B cell (primary cell): ENCODE measurements around the gene ZBTB47. TPM values are rescaled to one million over a fixed set of nuclear protein-coding genes. Genes with fewer than 3 reads are reported as not detected.
A peak's percentile ranks its signal among the peaks of the same experiment; 100 is the strongest.

Experiments
- ATAC-seq: fragments of 200-7000 bp; cut with Tn5 transposase; one replicate; pipeline ENCODE4 v1.10.0; 2021; ENCODE audit warnings: low read depth, mild to moderate bottlenecking, moderate number of reproducible peaks, moderate library complexity
- CTCF ChIA-PET: fragments of 350-600 bp; sonication (Branson Sonifier 250); formaldehyde crosslinking; loops from one replicate; lab custom pipeline; 2021; ENCODE audit warnings: antibody characterized with exemption, inconsistent platforms; lab: Charles Lee
- POLR2A ChIA-PET: fragments of 350-600 bp; sonication (Branson Sonifier 250); formaldehyde crosslinking; loops from one replicate; lab custom pipeline; 2021; ENCODE audit warnings: antibody characterized with exemption; lab: Charles Lee
- DNase-seq: peaks from one replicate; pipeline ENCODE4 v3.0.0; 2013
- H2AFZ ChIP-seq: 2 replicates; pipeline ENCODE4 v1.6.1; 2012; ENCODE audit warnings: mild to moderate bottlenecking, low read depth, low read length; ENCODE audit not compliant: insufficient read depth, poor library complexity, severe bottlenecking
- H3K27ac ChIP-seq, 2 donors: 1 replicate in 1 of 2; 2 replicates in 1 of 2; pipeline ENCODE4 v1.5.1; 2012 to 2013; ENCODE audit warnings: low read length in 2 of 2, mild to moderate bottlenecking in 2 of 2, moderate library complexity in 1 of 2
- H3K27me3 ChIP-seq, 4 experiments: fragments of 200-600 bp in 1 of 4; sonication (generic) in 1 of 4; replicated peaks in 1 of 4; 1 replicate in 2 of 4; 2 replicates in 2 of 4; pipeline versions ENCODE4 v1.6.1 to v1.7.0; 2013 to 2016; ENCODE audit warnings: low read length in 3 of 4, mild to moderate bottlenecking in 2 of 4, mixed read lengths in 1 of 4, moderate library complexity in 1 of 4; ENCODE audit not compliant: insufficient read depth in 4 of 4, control insufficient read depth in 3 of 4; ENCODE audit errors: control extremely low read depth in 1 of 4
- H3K36me3 ChIP-seq, 2 experiments: replicated peaks in 1 of 2; 1 replicate in 1 of 2; 2 replicates in 1 of 2; pipeline versions ENCODE4 v1.6.1 to v1.7.1; 2013; ENCODE audit warnings: low read length in 1 of 2; ENCODE audit not compliant: insufficient read depth in 2 of 2, control insufficient read depth in 1 of 2; ENCODE audit errors: control extremely low read depth in 1 of 2, extremely low read depth in 1 of 2
- H3K4me1 ChIP-seq, 2 donors: fragments of 200-600 bp in 1 of 2; sonication (generic) in 1 of 2; 1 replicate in 1 of 2; 2 replicates in 1 of 2; pipeline versions ENCODE4 v1.5.1 to v1.6.1; 2013 to 2017; ENCODE audit warnings: low read length in 2 of 2; ENCODE audit not compliant: control insufficient read depth in 2 of 2, insufficient read depth in 2 of 2
- H3K4me2 ChIP-seq: replicated peaks from 2 replicates; pipeline ENCODE3; 2012; ENCODE audit warnings: mild to moderate bottlenecking, low read depth, low read length; ENCODE audit not compliant: poor library complexity, severe bottlenecking
- H3K4me3 ChIP-seq, 5 experiments: fragments of 200-600 bp in 1 of 5; sonication (generic) in 1 of 5; 1 replicate in 3 of 5; 2 replicates in 2 of 5; pipeline versions ENCODE4 v1.5.1 to v1.7.0; 2011 to 2016; ENCODE audit warnings: low read length in 4 of 5, mild to moderate bottlenecking in 4 of 5, low read depth in 2 of 5, control low read depth in 1 of 5, moderate library complexity in 1 of 5; ENCODE audit not compliant: insufficient read depth in 1 of 5; ENCODE audit errors: control extremely low read depth in 1 of 5, extremely low read depth in 1 of 5
- H3K79me2 ChIP-seq: fragments of 200-600 bp; sonication (generic); one replicate; pipeline ENCODE4 v1.6.0; 2016; ENCODE audit warnings: low read length; ENCODE audit not compliant: control insufficient read depth, insufficient read depth
- H3K9ac ChIP-seq: fragments of 200-600 bp; sonication (generic); 2 replicates; pipeline ENCODE4 v1.6.1; 2017; ENCODE audit warnings: mild to moderate bottlenecking, low read length, moderate library complexity
- H3K9me3 ChIP-seq, 3 donors: one replicate each; pipeline versions ENCODE4 v1.6.1 to v1.7.1; 2013; ENCODE audit warnings: low read length in 2 of 3; ENCODE audit not compliant: control insufficient read depth in 2 of 3, insufficient read depth in 1 of 3; ENCODE audit errors: control extremely low read depth in 1 of 3
- H4K20me1 ChIP-seq: 2 replicates; pipeline ENCODE4 v1.6.0; 2012; ENCODE audit warnings: mild to moderate bottlenecking, low read length; ENCODE audit not compliant: insufficient read depth, control insufficient read depth, poor library complexity, severe bottlenecking
- H3K27ac Mint-ChIP-seq: one replicate; pipeline ENCODE4 v1.8.0; 2021; ENCODE audit warnings: mixed read lengths
- H3K27me3 Mint-ChIP-seq: one replicate; pipeline ENCODE4 v1.8.0; 2021; ENCODE audit warnings: mixed read lengths
- H3K4me1 Mint-ChIP-seq: one replicate; pipeline ENCODE4 v1.8.0; 2021; ENCODE audit warnings: mixed read lengths
- H3K4me3 Mint-ChIP-seq: one replicate; pipeline ENCODE4 v1.8.0; 2021; ENCODE audit warnings: mixed read lengths
- H3K9me3 Mint-ChIP-seq: one replicate; pipeline ENCODE4 v1.8.0; 2022; ENCODE audit warnings: mixed read lengths; ENCODE audit not compliant: insufficient read depth
- CTCF ChIP-seq: fragments of 200-600 bp; IDR thresholded peaks from one replicate; pipeline ENCODE4 v1.8.0; 2022; ENCODE audit warnings: antibody characterized with exemption, mild to moderate bottlenecking
- EZH2 ChIP-seq: IDR thresholded peaks from 2 replicates; pipeline ENCODE4 v1.6.1; 2012; ENCODE audit warnings: borderline replicate concordance, low read depth, mild to moderate bottlenecking, moderate library complexity, low read length; ENCODE audit not compliant: insufficient read depth, poor library complexity, severe bottlenecking
- WGBS: methylation state at CpG from one replicate; pipeline ENCODE4 v1.1.5; 2013; ENCODE audit warnings: missing lambda C conversion rate; ENCODE audit not compliant: insufficient coverage; 5-methylcytosine and 5-hydroxymethylcytosine counted together
- intact Hi-C: fragments of 100-400 bp; cut with micrococcal nuclease; formaldehyde crosslinking; loops from one replicate; pipeline ENCODE4 v1.10.0; 2022
- polyA plus RNA-seq: library from polyadenylated mRNA; depleted of rRNA; stranded (reverse); fragments of >200 nt; gene quantifications from 2 replicates; pipeline ENCODE4 v1.2.3, GENCODE V29; 2012
- total RNA-seq, 2 donors: library from RNA; stranded (reverse); fragments of 120-200 nt in 1 of 2; gene quantifications; 1 replicate in 1 of 2; 2 replicates in 1 of 2; pipeline versions ENCODE4 v1.2.3 to v1.2.4, GENCODE V29; 2013 to 2022

Gene ZBTB47
- total and polyA plus RNA-seq, 2 donors (not counting 1 experiment from before 2014, with no cell fraction given), result 0.34 to 1.6 TPM

DNA sequence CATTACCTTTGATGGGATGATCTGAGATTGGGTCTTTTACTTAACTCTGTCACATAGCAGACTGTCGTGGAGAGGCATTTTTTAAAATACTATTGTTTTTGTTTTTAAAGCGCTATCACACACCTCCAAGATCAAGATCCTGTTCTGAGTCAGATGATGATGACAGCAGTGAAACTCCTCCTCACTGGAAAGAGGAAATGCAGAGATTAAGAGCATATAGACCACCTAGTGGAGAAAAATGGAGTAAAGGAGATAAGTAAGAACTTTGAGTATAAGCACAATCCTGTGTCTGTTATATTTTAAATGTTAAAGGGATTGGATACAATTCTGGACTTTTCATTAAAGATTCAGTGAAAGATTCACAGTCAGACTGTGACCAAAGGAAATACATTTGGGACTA lies 18.4 kb upstream of the ZBTB47 start:
- Mint-ChIP-seq H3K4me1 (no peaks in the 10 kb centered on the region), H3K27me3 (no peaks in the 10 kb centered on the region), H3K9me3 (no peaks in the 10 kb centered on the region), H3K4me3 (no peak overlapping the region), H3K27ac (no peak overlapping the region)
- Histone ChIP-seq H2AFZ (no peak overlapping the region), H3K36me3 (peaks cover 44 to 92% of the 10 kb centered on the region in 2 experiments), H3K9me3 (no peaks in the 10 kb centered on the region), H4K20me1 (no peaks in the 10 kb centered on the region), H3K79me2 (no peaks in the 10 kb centered on the region), H3K4me1 (no peaks in the 10 kb centered on the region), H3K4me3 (no peak overlapping the region), H3K27me3 (no peaks in the 10 kb centered on the region), H3K4me2 (no peak overlapping the region), H3K27ac (no peak overlapping the region), H3K9ac (no peak overlapping the region)
- POLR2A ChIA-PET, result no interaction called here
- WGBS, result no CpG with 5 or more reads among the region's 2 CpGs
- CTCF ChIA-PET, result interaction anchor here (3.0 kb wide), 1 partner anchor 63 kb away, joined by 8 read pairs; no protein-coding TSS in a partner anchor
- intact Hi-C loops, result loop anchor here (1.0 to 2.0 kb wide), 2 partner anchors 53 to 62 kb away; no protein-coding TSS in a partner anchor
- peak; percentile 78 for ATAC-seq
- peak; percentile 61 for DNase-seq
- TF ChIP-seq CTCF (peak; percentile 54), EZH2 (no peak)

DNA sequence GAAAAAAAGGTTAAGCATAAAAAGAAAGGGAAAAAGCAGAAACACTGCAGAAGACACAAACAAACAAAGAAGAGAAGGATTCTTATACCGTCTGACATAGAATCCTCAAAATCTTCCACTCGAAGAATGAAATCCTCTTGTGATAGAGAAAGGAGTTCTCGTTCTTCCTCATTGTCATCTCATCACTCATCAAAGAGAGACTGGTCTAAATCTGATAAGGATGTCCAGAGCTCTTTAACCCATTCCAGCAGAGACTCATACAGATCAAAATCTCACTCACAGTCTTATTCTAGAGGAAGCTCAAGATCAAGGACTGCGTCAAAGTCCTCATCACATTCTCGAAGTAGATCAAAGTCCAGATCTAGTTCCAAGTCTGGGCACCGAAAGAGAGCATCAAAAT lies 16.5 kb upstream of the ZBTB47 start:
- no peak overlapping the region for H3K4me3 ChIP-seq
- no peak overlapping the region for H3K9ac ChIP-seq
- WGBS, result 92% methylated on average over 2 of the region's 6 CpGs
- Mint-ChIP-seq H3K4me1 (no peaks in the 10 kb centered on the region), H3K9me3 (no peaks in the 10 kb centered on the region), H3K4me3 (no peak overlapping the region), H3K27me3 (no peaks in the 10 kb centered on the region), H3K27ac (no peak overlapping the region)
- no peak overlapping the region for H2AFZ ChIP-seq
- DNase-seq, result no peak
- no peaks in the 10 kb centered on the region for H3K27me3 ChIP-seq
- H3K4me2 ChIP-seq, result no peak overlapping the region
- intact Hi-C loops, result no loop called here
- no peaks in the 10 kb centered on the region for H4K20me1 ChIP-seq
- H3K79me2 ChIP-seq, result no peaks in the 10 kb centered on the region
- no peaks in the 10 kb centered on the region for H3K9me3 ChIP-seq
- no peak overlapping the region for H3K27ac ChIP-seq
- H3K4me1 ChIP-seq, result no peaks in the 10 kb centered on the region
- CTCF ChIA-PET, result interaction anchor here (0.7 to 3.0 kb wide), 6 partner anchors 11 to 99 kb away, joined by 3 to 14 read pairs (median 5); partner anchors contain the start of gene SEC22C
- ATAC-seq, result no peak
- POLR2A ChIA-PET, result no interaction called here
- no peak for TF ChIP-seq EZH2
- TF ChIP-seq CTCF, result no peak
- H3K36me3 ChIP-seq, result peaks cover 34 to 86% of the 10 kb centered on the region in 2 experiments
